HG02870 (cell line): Measurements from ENCODE around the gene ACOXL.

Source experiments
- ATAC-seq: cut with Tn5 transposase; IDR thresholded peaks from one replicate; pipeline ENCODE4 v1.9.1; 2021; ENCODE audit warnings: mild to moderate bottlenecking, moderate library complexity; ENCODE audit not compliant: unreplicated experiment

The ACOXL gene

DNA sequence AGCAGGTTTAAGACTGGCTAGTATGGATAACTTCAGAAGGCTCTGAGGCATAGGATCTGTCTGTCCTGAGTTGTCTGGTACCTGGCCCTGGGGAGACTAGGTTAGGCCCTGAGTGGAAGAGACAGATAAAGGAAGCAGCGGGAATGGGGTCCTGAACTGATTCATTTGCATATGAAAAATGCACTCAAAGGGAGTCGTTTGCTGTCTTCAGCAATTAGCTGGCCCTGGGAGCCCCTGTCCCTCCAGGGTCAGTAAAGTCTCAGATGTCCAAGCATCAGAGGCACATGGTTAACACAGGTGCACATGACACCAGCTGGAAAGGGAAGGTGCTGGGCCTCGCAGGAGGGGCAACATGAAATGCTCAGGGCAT, 172.4 kb downstream of the ACOXL start:
- no peak for ATAC-seq

DNA sequence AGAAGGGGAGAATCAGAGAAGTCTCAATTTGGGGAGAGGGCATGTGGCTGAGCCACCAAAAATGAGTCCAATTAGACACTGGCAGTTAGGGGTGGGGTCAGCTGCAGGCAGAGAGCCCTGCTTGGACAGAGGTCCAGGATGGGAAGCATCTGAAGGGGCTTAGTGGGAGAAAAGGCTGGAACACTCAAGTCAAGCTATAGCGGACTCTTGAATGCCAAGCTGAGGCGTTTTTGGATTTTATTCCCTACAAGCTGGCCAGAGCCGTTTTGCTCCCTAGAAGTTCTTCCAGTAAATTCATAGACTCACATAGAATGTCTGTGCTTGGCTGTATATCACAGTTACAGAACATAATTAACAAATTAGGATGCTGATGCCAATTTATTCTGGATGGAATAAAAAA, 172.8 kb downstream of the ACOXL start:
- ATAC-seq: no peak

DNA sequence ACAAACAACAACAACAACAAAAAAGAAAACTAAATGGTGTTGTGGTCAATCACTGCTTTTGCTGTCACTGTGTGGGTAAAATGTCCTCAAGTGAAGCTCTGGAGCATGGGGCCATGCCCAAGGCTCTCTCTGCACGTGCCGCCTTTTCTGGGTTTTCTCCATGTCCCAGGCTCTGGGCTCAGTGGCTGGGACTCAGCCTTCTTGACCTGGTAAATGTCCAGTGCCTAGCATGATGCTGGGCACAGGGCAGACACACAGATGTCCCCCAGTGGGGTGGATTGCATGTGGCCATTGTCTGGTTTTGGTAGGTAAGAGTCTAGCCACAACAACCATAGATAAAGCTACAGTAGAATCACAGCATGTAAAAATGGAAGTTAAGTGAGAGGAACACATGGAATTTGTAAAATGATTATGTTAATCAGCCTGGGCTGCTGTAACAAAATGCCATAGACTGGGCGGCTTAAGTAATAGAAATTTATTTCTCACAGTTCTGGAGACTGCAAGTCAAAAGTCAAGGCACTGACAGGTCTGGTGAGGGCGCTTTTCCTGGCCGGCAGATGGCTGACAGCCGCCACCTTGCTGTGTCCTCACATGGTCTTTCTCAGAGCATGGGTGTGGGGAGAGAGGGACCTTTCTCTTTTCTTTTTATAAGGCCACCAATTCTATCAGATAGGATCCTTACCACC, 174.4 kb downstream of the ACOXL start:
- no peak for ATAC-seq

DNA sequence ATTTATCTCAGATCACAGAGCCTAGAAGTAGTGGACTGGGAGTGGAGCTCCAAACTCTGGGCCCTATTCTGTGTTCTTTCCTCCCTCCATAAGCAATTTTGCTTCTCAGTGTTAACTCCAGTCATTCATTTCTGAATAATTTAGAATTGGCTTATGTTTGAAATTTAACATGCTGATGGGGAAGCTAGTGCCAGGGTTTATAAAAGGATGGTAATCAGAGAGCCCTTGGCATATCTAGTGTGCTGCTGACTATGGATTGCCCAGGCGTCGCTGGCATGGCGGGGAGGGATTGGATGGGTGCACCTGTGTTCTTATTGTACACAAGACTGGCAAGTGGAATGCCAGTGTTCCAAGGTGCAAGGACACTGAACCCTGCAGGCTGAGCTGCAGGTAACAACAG, 177.1 kb downstream of the ACOXL start:
- ATAC-seq: no peak

DNA sequence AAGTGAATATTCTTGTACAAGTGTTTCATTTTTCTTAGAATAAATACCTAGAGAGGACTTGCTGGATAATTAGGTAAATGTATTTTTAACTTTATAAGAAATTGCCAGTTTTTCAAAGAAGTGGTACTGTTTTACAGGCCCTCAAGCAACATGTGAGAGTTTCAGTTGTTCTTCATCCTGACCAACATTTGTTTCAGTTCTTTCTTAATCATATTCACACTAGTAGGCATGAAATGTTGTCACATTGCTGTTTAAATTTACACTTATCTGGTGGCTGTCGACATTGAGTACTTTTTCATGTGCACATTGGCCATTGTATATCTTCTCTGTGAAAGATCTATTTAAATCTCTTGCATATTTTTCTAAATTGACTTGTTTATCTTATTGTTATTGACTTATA, 178.1 kb downstream of the ACOXL start:
- no peak for ATAC-seq

DNA sequence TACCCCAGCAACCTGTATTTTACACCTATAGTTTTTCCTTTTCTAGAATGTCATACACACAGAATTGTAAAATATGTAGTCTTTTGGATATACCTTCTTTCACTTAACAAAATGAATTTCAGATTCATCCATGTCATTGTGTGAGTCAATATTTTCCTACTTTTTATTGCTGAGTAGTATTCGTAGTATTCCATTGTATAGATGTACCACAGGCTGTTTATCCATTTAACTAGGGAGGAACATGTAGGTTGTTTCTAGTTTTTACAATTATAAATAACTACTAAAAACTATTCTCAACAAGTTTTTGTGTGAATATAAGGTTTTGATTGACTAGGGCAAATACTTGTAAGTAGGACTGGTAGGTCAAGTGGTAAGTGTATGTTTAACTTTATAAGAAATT, 187.4 kb downstream of the ACOXL start:
- no peak for ATAC-seq

DNA sequence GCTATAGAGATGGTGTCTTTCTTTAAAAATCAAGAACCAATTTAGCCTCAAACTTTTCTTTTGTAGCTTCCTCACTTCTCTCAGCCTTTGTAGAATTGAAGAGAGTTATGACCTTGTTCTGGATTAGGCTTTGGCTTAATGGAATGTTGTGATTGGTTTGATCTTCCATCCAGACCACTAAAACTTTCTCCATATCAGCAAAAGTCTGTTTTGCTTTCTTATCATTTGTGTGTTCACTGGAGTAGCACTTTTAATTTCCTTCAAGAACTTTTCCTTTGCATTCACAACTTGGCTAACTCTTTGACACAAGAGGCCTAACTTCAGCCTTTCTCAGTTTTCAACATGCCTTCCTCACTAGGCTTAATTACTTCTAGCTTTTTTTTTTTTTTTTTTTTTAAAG, 193.1 kb downstream of the ACOXL start:
- ATAC-seq: no peak

DNA sequence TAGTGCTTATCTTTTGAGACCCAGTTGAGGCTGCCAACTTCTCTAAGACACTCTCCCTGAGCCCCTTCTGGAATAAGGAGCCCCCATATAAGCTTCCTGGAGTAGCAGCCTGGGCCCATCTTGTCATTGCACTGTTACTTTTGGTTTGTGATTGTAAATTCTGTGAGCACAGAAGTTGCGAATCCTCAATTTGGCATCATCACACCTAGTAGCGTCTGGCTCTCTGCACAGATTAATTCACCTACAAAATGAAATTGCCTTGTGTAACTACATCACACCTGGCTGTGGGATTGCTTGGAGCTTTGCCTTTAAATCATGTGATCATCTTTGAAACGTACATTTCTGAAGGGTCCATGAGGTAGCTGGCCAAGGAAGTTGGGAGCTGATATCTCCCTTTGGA, 195.2 kb downstream of the ACOXL start:
- ATAC-seq: no peak

DNA sequence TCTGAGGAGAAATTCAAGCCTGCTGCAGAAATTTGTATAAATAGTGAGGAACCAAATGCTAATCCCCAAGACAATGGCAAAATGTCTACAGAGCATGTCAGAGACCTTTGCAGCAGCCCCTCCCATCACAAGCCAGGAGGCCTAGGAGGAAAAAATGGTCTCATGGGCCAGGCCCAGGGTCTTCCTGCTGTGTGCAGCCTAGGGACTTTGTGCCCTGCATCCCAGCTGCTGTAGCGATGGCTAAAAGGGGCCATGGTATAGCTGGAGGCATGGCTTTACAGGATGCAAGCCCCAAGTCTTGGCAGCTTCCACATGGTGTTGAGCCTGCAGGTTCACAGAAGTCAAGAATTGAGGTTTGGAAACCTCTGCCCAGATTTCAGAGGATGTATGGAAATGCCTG, 197.2 kb downstream of the ACOXL start:
- ATAC-seq: no peak

DNA sequence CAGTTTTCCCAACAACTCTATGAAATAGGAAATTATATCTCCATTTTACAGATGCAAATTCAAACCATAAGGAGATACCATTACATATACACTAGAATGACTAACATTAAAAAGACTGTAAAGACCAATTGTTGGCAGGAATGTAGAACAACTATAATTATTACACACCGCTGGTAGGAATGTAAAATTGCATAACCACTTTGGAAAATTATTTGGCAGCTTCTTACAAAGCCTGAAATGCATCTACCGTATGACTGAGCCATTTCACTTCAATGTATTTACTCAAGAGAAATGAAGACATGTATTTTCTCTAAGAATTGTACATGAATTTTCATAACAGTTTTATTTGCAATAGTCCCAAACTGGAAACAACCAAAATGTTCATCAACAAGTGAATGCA, 199.3 kb downstream of the ACOXL start:
- ATAC-seq: no peak

DNA sequence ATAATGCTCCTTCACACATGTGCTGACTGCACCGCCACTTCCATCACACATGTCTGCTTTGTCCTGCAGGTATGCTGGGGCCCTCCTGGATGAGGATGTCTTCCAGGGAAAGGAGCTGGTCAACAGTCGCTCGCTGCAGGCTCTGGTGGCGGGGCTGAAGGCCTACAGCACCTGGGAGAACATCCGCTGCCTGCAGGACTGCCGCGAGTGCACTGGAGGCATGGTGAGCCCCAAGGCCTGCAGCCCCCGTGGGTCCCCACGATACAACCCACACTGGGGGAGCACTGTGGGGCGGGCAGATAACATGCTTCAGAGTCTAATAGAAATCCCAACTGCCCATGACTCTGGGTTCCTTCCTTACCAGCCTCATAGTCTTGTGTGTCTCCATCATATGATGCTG, 201.0 kb downstream of the ACOXL start:
- no peak for ATAC-seq

DNA sequence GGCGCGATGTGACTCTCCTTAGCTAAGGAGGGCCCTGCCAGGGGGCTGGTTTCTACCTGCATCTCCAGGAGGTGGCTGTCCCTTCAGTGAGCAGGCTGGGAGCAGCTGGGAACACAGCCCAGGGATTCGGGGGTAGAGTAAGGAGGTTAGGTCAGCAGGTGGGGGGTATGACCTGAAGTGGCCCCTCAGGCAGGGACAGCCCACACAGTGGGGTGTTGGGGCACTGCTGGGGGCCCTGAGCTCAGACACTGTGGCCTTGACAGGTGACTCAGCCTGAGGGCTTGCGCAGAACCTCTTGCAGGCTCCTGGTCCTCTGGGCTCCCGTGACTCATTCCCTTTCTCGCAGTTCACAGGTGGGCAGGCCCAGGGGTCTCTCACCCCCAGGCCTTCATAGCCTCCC, 202.6 kb downstream of the ACOXL start:
- no peak for ATAC-seq

DNA sequence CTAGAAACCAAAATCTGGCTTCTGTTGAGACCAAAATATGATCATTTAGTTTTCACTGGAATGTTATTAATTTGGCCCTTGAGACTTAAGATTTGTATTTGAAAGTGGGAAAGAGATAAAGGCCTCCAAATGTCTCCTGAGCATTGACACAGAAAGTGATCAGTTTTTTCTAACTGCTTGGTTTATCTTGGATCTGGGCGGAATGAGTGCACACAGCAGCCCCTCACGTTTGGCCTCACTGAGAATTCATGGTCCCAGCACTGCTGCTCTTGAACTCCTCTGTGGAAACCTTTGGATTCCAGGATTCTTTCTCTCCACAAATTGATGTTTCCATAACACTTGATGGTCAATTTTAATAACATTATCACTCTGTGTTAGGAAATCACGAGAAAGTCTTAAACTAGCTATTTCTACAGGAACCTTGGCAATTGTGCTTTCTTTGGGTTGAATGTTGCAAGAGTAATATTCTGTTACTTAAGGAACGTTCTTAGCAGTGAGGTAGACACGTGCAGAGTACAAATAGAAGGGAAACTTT, 208.1 kb downstream of the ACOXL start:
- ATAC-seq: no peak

DNA sequence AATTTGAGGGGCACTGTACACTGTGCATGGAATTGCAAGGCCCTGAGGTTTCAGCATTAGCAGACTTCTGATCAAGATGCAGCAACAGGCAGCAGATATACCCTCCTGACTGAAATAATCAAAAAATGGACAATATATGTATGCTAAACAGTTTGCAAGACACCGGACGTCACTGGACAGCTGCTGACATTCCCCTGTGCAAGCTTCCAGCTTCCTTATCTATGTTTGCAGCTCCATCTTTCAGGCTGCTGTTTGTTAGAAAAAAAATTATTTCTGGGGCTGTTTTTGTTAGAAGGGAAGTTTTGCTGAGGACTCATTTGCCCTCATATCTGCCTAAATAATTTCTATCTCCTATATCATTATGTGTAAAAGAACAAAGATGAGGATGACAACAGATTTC, 208.9 kb downstream of the ACOXL start:
- no peak for ATAC-seq

DNA sequence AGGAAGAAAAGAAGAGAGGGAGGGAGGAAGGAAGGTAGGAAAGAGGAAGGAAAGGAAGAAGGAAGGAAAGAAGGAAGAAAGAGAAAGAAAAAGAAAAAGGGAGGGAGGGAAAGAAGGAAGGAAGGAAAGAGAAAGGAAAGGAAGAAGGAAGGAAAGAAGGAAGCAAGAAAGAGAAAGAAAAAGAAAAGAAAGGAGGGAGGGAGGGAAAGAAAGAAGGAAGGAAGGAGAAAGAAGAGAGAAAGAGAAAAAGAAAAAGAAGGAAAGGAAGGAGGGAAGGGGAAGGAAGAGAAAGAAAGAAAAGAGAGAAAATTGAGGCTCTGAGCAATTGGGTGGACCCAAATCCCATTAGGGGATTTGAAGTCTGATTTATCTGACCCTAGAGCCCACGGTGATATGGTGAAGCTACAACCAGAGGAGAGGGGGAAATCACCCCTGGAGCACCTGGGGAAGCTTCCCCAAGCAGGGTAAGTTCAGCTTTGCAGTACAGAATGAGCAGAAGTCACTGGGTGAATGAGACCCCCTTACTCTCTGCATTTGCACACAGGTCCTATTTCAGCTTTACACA, 210.8 kb downstream of the ACOXL start:
- ATAC-seq: no peak

DNA sequence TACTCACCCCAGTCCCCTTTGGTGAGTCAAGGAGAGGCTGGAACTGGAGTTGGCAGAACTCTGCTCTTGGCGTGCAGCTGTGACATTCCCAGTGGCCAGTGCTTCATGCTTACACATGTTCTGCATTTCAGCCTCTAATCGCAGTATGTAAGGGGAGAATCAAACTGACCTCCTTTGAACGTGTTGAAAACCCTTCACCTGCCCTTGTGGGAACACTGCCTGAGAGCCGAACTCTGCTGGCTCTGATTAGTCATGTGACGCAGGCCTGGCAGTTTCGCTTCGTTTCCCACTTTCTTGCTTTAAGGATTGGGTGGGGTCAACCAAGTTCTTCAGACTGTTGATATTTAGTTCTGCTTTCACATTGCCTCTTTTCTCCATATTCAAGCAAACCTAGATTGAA, 214.5 kb downstream of the ACOXL start:
- no peak for ATAC-seq

DNA sequence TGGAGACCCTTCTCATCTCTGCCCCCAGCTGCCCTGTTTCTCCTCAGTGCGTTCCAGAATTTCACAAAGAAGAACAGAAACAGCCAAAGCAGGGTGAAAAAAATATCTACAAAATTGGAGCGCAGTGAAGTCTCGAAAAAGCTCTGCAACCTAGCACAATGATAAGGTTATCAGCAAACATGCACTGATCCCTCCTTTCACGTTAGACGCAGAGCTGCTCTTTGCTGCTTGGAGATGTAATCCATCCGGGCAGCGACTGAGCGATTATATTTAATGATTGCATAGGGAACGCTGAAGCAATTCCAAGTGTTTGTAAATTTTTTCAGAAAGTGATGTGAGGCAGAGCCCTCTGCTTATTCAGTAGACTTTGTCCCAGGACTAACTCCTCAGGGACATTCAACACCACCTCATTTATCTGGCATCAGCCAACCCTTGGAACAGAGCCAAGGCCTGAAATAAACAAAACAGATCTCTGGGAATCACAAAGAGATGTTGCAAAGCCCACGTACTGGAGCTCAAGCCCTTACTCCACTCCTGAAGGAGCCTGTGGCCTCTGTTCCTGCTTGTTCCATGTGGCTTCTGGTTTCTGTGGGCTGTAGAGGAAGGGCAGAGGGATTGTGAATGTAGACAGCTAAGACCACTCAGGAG, 215.8 kb downstream of the ACOXL start:
- ATAC-seq: no peak

DNA sequence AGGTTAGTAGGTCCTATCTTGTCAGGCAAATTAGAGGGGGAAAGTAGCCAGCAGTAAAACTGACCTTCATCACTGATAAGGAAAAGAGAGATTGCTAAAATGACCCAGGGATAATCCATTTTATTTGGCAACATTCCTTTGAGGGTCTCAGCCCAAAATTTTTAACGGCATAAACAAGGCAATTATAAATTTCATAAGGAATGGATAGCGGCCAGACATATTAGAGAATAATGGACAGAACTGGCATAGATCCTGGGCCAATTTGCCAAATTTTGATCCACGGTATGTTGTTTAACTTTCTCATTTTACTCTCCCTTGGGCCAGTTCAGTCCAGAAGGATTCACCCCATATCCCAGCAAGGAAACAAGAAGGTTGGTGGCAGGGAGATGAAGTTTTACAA, 217.9 kb downstream of the ACOXL start:
- ATAC-seq: no peak

DNA sequence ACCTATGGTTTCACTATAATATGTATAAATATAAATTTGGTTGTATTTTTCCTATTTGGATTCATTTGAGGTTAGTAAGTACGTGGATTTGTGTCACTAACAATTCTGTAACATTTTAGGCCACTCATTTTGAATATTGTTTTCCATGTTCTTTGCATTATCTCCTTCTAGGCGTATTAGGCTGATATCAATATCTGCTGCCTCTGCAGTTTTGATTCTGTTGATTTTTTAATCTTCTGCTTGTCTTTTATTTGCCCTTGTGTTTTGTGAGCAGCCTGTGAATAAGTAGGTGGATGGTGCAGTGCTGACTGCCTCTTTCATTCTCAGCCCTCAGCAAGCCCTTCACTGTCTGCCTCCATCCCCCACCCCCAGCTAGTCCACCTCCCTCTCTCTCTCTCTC, 222.7 kb downstream of the ACOXL start:
- no peak for ATAC-seq

DNA sequence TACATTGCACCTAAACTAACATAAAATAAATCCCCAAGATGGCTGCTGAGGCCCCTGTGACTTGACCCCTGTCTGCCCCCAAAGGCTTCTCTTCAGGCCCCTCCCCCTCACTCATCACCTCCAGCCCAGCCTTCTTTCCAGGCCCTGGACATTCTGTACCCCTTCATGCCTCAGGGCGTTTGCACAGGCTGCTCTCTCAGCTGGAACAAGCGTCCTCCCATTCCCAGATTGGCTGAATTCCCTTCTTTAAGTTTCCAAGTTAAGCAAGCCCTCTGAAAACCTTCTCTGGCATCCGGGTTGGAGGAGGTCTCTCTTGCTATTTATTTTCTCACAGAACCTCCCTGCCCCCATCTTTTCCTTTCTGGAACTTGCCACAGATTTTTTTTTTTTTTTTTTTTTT, 223.2 kb downstream of the ACOXL start:
- no peak for ATAC-seq

DNA sequence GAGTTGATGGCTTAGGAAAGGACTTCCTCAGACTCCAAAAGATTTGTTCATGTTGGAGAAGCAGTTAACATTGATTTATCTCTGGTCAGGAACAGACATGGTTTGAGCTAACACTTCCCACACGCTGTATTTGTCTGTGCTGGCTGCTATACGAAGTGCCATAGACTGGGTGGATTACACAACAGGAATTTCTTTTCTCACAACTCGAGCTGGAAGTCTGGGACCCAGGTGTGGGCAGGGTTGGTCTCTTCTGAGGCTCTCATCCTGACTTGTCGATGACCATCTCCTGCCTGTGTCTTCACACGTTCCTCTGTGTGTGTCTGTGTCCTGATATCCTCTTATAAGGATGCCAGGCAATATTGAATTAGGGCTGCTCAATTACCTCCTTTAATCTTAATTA, 224.9 kb downstream of the ACOXL start:
- ATAC-seq: no peak

DNA sequence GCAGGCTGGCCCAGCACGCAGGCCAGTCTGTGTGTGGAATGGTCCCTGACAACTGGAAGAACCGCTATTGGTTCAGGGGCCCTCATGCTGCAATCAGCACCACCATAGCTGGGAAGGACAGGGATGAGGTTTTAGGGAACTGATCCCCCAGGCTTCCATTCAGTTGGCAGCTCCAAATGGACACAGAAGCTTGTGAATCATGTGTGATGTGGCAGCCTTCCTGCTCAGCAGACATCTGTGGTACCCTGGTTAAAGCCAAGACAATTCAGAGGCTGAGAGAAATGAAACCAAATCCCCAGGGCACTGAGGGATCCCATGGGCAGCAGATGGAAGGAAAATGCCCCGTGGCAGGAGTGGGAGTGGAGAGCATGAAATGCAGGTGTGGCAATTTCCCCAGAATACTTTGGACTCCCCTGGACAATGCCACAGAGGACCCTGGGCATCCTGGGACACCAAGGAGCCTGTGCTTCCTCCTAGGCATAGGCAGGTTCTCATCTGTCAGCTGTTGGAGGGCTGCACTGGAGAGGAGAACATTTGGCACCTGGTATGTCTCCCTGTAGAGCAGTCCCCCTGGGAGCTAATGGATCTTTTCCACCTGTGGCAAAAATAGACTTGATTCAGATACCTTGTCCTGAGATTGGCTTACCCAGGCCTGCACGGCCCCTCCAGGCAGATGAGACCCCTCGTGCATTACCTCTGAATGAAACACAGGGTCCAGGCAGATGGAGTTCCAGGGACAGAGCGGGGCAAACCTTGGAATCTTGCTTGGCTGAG, 226.2 kb downstream of the ACOXL start:
- no peak for ATAC-seq
